Activated naive CD4-positive, alpha-beta T cell treated with anti-CD3 and anti-CD28 coated beads, Interleukin-2, amount 10 ng/mL, durations not matched to agents 5 hours and 36 hours (primary cell): ENCODE results near the gene SETD3. TPM values are rescaled to one million over a fixed set of nuclear protein-coding genes. Genes with fewer than 3 reads are reported as not detected.

ENCODE experiments used
- total RNA-seq, 2 experiments: library from RNA; stranded (reverse); gene quantifications; one replicate each; pipeline ENCODE4 v1.2.3, GENCODE V29; 2021

Gene SETD3
- 10 to 100 TPM; 52.9 to 53.3 TPM for total RNA-seq

DNA sequence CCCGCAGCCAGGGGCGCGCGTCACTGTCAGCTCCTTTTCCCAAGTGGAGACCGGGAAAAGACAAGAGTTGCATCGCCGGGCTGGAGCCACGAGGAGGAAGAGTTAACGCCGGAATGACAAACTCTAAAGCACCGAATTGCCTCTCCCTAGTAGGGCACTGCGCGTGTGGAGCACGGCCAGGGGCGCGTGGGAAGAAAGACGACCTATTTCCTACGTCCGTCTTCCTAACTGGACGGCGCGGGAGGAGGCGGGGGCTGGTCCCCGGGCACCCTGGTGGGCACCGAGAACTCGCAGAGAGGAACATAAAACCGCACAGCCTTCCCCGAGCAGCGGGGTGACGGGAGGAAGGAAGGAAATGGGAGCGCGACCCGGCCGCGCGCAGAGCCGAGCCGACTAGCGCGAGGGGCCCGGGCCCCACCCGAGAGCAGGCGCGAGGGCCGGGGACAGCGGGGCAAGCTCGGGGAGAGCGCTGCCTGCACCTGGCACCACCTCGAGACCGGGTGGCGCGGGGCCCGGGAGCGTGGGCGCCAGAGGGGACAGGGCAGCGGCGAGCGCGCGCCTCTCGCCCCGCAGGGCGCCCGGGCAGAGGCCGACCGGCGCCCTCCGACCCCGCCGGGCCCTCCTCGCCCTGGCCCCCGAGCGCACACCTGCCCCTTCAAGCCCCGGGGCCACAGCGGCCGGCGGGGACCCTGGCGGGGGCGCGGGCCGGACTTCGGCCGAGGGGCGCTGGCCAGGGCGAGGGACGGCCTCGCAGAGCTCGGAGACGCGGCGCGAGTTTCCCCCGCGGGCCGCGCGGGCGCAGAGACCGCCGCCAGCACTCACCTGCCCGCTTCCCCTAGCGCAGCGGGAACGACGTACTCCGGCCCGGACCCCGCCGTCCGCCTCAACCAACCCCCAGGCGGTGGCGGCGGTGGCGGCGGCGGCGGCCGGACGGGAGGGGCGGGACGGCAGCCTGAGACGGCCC, at the start of gene SETD3:
SETD3 (minus strand) TSS at position 954 of the 964 bp plus-strand sequence. CDS start 15,054 bp downstream, outside the sequence.

GRCh38 chr14:99480917-99481744, 472 bp upstream of the SETD3 start, which contains the start of gene CCNK:
TSS of gene CCNK (plus strand) at chr14:99481409. CDS start at chr14:99492678, 11,269 bp downstream.

Other genes with a start within 250 kb of the SETD3 start
- gene BCL11B, start 208.7 kb downstream of the SETD3 start, total RNA-seq, result 100 to 1,000 TPM; 105 to 106 TPM
- gene CCNK, start 550 bp upstream of the SETD3 start, total RNA-seq, result 10 to 100 TPM; 68.1 to 68.7 TPM
- gene CCDC85C, start 123.3 kb upstream of the SETD3 start, total RNA-seq, result 10 to 100 TPM; 11.7 to 14.3 TPM
- not detected for gene HHIPL1, start 164.3 kb upstream of the SETD3 start, total RNA-seq
- gene CYP46A1, start 203.4 kb upstream of the SETD3 start, total RNA-seq, result under 1 TPM; 0.20 to 0.36 TPM